GM21515 (cell line): ENCODE measurements around the gene MYLK2.
"Not testable (repeated sequence)": the region's sequence is repeated elsewhere in the genome, so short reads cannot be mapped to it uniquely, and the experiment has no call there.

Experiments used
- ATAC-seq: cut with Tn5 transposase; IDR thresholded peaks from one replicate; pipeline ENCODE4 v1.9.1; 2021; ENCODE audit not compliant: unreplicated experiment

The MYLK2 gene

GRCh38 chr20:31815408-31816188 is 3.6 kb upstream of the MYLK2 start:
- ATAC-seq = no peak

DNA sequence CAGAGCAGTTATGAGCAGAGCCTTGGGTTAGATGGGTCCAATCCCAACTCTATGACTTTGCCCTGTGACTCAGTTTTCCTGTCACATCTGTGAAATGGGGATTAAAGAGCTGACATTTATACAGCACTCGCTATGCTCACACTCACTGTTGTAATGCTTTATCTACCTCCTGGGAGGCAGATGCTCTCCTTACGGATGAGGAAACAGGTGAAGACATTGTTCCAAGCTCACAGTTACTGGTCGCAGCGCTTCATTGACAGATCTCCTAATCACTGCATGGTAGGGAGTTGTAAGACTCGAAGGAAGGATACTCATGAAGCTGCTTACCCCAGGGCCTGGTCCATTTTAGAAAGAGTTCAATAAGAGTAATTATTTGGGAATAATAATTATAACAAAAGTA is 2.9 kb upstream of the MYLK2 start:
- no peak for ATAC-seq

- ATAC-seq = no peak
Observed at GRCh38 chr20:31817461-31817860, 1.7 kb upstream of the MYLK2 start.

DNA sequence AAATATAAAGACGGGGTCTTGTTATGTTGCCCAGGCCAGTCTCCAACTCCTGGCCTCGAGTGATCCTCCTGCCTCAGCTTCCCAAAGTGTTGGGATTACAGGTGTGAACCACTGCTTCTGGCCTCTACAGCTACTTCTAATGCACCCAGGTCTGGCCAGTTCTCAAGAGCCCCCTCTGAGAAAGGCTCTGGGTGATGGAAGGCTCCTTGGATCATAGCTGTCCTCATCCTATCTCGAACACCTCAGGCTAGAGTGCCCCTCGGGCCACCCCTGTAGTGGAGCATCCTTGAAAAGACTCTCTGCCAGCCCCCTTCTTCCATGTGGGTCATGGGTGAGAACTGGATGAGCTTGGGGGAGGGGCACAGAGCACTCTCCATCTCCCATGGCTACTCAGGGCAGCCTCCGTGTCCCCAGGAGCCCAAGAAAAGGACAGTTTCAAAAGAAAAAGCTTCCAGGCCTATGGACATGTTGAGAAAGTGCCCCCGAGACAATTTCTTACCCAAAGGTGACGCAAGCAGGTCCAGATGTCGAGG is 714 bp upstream of the MYLK2 start:
- ATAC-seq = no peak

DNA sequence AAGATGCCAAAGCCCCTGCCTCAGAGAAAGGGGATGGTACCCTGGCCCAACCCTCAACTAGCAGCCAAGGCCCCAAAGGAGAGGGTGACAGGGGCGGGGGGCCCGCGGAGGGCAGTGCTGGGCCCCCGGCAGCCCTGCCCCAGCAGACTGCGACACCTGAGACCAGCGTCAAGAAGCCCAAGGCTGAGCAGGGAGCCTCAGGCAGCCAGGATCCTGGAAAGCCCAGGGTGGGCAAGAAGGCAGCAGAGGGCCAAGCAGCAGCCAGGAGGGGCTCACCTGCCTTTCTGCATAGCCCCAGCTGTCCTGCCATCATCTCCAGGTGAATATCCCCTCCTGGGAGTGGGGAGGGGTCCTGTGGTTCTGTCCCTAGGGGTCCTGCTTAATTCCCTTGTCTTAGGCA is 1.1 kb downstream of the MYLK2 start:
- ATAC-seq = no peak

GRCh38 chr20:31821427-31821826 is 2.3 kb downstream of the MYLK2 start:
- ATAC-seq = no peak

DNA sequence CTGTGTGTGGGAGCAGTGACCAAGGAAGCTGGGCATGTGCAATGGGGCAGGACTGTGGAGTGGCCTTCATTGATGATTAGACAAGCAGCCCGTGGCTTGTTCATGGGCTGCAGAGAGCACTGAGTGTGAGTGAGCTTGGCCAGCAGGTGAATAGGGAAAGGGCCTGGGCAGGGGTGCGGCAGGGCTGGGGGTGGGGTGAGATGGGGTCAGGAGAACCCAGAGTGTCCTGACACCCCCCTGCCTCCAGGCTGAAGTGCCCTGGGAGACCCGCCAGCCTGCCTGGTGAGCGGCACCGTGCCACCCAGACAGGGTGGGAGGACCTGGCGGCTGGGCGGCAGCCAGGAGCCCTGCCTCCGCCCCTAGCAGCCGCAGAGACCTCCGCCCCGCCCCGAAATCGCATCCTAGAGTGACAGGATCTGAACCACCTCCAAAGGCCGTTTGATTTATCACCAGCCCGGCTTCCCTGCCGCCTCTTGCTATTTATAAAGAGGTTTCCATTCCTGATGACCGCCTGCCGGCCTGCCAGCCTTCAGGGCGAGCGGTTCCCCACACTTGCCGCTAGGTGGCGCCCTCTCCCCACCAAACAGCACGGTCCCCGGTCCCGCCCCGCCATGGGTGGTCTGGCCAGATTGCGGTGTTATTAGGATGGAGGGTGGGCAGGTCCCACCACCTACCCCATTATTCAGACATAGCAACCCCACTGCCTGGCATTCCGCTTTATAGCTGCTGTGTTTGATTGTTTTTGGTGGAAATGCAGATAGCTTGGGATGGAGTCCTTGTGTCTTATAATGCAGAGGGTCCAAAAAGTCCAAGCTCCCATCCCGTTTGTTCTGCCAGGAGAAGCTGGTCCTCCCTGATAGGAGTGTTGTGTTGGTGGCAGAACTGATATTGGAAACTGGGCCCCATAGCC is 3.5 kb downstream of the MYLK2 start:
- ATAC-seq = no peak

GRCh38 chr20:31823360-31824124 is 4.4 kb downstream of the MYLK2 start:
- ATAC-seq = no peak

DNA sequence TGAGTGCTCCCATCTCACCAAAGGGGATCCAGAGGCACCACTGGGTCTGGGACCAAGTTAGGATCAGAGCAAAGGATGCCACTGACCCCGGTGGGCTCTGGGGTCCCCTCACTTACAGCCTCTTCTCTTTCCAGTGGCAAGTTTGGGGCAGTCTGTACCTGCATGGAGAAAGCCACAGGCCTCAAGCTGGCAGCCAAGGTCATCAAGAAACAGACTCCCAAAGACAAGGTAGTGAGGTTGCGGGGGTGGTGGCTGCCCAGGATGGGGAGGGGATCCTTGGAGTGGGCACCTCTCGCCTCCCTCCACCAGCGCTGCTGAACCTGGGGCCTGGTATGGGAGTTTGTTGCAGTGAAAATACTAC is 4.9 kb downstream of the MYLK2 start:
- no peak for ATAC-seq

DNA sequence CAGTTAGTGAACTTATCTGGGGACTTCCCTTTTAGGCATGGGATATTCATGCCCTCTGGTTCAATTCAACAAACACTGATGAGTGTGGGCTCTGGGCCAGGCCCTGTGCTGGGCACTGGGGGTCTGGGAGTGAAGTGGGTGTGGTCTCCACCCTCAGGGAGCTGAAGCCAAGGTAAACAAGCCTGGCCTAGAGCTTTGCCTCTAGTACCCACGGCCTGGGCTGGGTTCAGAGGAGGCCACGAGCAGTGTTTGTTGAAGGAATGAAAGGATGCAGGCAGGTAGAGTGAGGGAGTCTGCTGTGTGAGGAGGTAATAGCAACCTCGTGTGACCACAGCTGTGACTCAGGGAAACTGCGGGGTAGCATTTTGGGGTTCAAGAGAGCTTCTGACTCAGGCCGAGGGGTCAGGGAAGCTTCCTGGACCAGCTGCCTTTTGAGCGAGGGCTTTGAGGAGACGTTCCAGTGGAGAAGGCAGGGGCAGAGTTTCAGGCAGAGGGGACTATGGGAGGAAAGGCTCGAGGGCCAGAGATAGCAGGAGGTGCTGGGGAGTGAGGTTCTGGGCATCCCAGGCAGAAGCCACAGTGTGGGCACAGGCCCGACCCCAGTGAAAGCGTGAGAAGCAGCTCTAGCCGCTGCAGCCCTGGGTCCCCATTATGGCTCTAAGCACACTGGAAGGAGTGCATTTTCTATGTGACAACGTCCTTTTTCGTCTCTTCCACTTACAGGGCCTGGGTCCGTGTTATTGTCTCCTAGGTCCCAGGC is 5.6 kb downstream of the MYLK2 start:
- no peak for ATAC-seq

DNA sequence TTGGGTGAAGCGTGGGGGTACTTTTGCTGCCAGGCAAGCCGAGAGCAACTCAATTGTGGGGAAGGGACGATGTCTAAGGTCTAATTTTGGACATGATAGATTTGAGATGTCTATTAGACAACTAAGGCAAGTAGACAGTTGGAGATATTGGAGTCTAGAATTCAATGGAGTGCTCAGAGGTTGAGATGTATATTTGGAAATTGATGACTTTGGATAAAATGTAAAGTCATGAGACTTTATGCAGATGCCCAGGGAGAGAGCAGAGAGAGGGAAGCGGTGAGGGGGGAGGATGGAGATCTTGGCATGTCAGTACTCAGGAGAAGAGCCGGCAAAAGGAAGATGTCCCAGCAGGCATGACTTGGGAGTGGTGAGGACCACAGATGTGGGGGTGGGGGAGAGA is 6.9 kb downstream of the MYLK2 start:
- ATAC-seq = no peak

DNA sequence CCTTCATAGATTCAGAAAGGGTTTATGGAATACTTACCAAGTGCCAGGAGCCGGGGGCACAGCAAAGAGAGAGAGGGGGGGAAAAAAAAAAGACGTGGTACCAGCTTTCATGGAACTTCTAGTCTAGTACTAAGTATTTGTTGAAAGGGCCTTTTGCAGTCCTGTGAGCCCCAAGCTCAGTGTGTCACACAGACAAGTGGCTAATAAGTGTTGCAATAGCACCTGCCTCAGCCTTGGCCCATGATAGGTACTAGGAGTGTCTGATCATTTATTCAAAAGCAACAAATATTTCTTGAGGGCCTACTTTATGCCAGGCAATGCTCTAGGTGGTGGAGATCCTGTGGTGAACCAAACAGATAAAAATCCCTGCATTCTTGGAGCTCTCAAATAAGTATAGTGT is 7.9 kb downstream of the MYLK2 start:
- no peak for ATAC-seq

DNA sequence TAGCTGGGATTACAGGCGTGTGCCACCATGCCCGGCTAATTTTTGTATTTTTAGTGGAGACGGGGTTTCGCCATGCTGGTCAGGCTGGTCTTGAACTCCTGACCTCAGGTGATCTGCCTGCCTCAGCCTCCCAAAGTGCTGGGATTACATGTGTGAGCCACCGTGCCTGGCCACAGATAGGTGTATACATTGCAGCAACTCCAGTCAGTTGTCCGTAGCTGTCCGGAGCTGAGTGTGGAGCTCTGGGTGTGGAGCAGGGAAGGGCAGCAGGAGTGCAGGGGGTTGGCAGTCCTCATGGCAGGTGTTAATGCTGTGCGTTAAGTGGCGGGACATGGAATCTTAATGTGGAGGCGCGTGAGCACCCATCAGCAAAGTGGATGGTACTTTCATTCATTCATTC is 8.9 kb downstream of the MYLK2 start:
- not testable (repeated sequence) for ATAC-seq

GRCh38 chr20:31829731-31830130 is 10.6 kb downstream of the MYLK2 start:
- no peak for ATAC-seq

GRCh38 chr20:31830406-31830981 is 11.3 kb downstream of the MYLK2 start:
- no peak for ATAC-seq

GRCh38 chr20:31831211-31831610 is 12.1 kb downstream of the MYLK2 start:
- ATAC-seq = no peak

GRCh38 chr20:31831771-31832306 is 12.7 kb downstream of the MYLK2 start:
- no peak for ATAC-seq

- no peak for ATAC-seq
Observed at GRCh38 chr20:31833130-31833930, 14.2 kb downstream of the MYLK2 start.

DNA sequence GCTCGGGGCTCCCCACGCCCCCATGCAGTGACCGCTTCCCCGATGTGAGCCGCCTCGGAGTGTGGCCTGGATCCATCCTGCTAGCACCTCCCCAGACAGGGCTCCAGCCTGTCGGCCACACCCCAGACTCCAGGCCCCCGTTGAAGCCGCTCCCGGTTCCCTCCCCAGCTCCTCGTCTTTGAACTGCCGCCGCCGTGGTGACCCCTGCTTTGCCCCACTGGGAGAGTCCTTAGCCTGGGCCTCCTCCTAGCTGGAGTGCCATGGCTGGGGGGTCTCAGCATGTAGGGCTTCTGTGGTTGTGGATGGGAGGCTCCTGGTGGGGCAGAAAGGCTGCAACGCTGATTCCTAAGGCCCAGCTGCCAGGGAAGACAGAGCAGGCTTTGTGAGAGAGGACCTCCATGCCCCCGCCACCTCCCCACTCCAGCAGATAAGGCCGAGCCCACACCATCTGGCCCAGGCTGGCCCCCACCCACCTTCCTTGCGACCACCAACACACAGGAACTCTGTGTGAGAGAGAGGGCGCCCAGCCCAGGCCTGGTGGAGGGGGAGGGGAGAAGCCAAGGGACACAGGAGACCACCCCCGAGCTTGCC is 14.9 kb downstream of the MYLK2 start:
- no peak for ATAC-seq
